HEK293T (cell line): Measurements from ENCODE around the gene STARD5.
A peak's percentile ranks its signal among the peaks of the same experiment; 100 is the strongest.

ENCODE experiments used
- CTCF ChIA-PET: fragments of 350-600 bp; formaldehyde crosslinking; extraction: SDS; loops from one replicate; lab custom pipeline; 2021; ENCODE audit warnings: antibody characterized with exemption, inconsistent platforms; lab: Yijun Ruan, JAX
- POLR2A ChIA-PET: fragments of 350-600 bp; formaldehyde crosslinking; extraction: SDS; loops from one replicate; lab custom pipeline; 2020; ENCODE audit warnings: antibody characterized with exemption, inconsistent platforms; lab: Yijun Ruan, JAX
- DNase-seq: peaks from one replicate; pipeline ENCODE4 v3.0.0; 2012; ENCODE audit warnings: mixed read lengths; ENCODE audit errors: extremely low spot score
- ARNT ChIP-seq: fragments of 450-650 bp; IDR thresholded peaks from 2 replicates; pipeline ENCODE4 v1.6.1; 2017; ENCODE audit warnings: mild to moderate bottlenecking
- BHLHE40 ChIP-seq: fragments of 450-650 bp; IDR thresholded peaks from 2 replicates; pipeline ENCODE4 v1.6.1; 2016; ENCODE audit warnings: mild to moderate bottlenecking, moderate library complexity, borderline replicate concordance
- CTBP1 ChIP-seq: fragments of 450-650 bp; IDR thresholded peaks from 2 replicates; pipeline ENCODE4 v1.6.1; 2016; ENCODE audit warnings: borderline replicate concordance
- ELF4 ChIP-seq: fragments of 450-650 bp; IDR thresholded peaks from 2 replicates; pipeline ENCODE4 v1.6.1; 2017; ENCODE audit warnings: antibody characterized with exemption
- FOXA1 ChIP-seq: fragments of 450-650 bp; IDR thresholded peaks from 2 replicates; pipeline ENCODE4 v1.6.1; 2016; ENCODE audit warnings: mild to moderate bottlenecking
- FOXK2 ChIP-seq: fragments of 450-650 bp; IDR thresholded peaks from 2 replicates; pipeline ENCODE4 v1.6.1; 2016; ENCODE audit warnings: mild to moderate bottlenecking
- FOXM1 ChIP-seq: fragments of 450-650 bp; IDR thresholded peaks from 2 replicates; pipeline ENCODE4 v1.6.1; 2017; ENCODE audit warnings: mild to moderate bottlenecking, borderline replicate concordance
- HDGF ChIP-seq: fragments of 450-650 bp; IDR thresholded peaks from 2 replicates; pipeline ENCODE4 v1.6.1; 2017; ENCODE audit warnings: antibody characterized with exemption, borderline replicate concordance
- L3MBTL2 ChIP-seq: fragments of 450-650 bp; conservative IDR thresholded peaks from 2 replicates; pipeline ENCODE4 v1.6.1; 2016; ENCODE audit warnings: mild to moderate bottlenecking
- LEF1 ChIP-seq: fragments of 450-650 bp; IDR thresholded peaks from 2 replicates; pipeline ENCODE4 v1.6.1; 2017; ENCODE audit warnings: mild to moderate bottlenecking, borderline replicate concordance
- NFRKB ChIP-seq: fragments of 450-650 bp; IDR thresholded peaks from 2 replicates; pipeline ENCODE4 v1.6.1; 2016; ENCODE audit warnings: mild to moderate bottlenecking, moderate library complexity
- SP1 ChIP-seq: fragments of 450-650 bp; IDR thresholded peaks from 2 replicates; pipeline ENCODE4 v1.6.1; 2017
- SUZ12 ChIP-seq: fragments of 450-650 bp; IDR thresholded peaks from 2 replicates; pipeline ENCODE4 v1.6.1; 2016; ENCODE audit warnings: mild to moderate bottlenecking
- TARDBP ChIP-seq: fragments of 450-650 bp; IDR thresholded peaks from 2 replicates; pipeline ENCODE4 v1.6.1; 2016
- ZNF384 ChIP-seq: fragments of 450-650 bp; IDR thresholded peaks from 2 replicates; pipeline ENCODE4 v1.6.1; 2016
- TF ChIP-seq, protein P1 (sequence below): fragments of 450-650 bp; IDR thresholded peaks from 2 replicates; pipeline ENCODE4 v1.6.1; 2016

The STARD5 gene

DNA sequence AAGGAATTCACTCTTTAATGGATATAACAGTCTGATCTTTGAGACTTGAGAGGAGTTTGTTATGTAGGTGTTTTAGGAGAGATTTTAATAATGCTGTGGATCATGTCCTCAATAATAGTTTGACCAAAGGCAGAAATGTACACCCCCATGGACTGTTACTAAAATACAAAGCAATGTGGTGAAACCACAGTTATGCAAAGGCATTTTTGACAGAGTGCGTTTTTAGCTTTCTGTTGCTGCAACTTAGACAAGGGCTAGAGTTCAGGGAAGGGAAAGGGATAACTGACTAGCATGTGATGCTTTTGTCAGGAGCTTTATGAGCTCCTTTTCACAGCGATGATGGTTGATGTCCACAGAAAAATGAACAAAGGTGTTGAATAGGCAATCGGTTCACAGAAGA is 3.6 kb upstream of the STARD5 start:
- no peak for DNase-seq
- CTCF ChIA-PET = interaction anchor here (0.8 to 1.2 kb wide), 3 partner anchors 9 to 52 kb away, joined by 3 to 4 read pairs (median 3); no protein-coding TSS in a partner anchor
- POLR2A ChIA-PET = interaction anchor here (1.1 kb wide), 1 partner anchor 10 kb away, joined by 3 read pairs; no protein-coding TSS in a partner anchor
- TF ChIP-seq ELF4 (no peak), NFRKB (no peak), FOXA1 (no peak), TARDBP (no peak), BHLHE40 (no peak), ARNT (no peak), SUZ12 (no peak), FOXM1 (no peak), SP1 (no peak), CTBP1 (no peak), L3MBTL2 (no peak), HDGF (no peak)

DNA sequence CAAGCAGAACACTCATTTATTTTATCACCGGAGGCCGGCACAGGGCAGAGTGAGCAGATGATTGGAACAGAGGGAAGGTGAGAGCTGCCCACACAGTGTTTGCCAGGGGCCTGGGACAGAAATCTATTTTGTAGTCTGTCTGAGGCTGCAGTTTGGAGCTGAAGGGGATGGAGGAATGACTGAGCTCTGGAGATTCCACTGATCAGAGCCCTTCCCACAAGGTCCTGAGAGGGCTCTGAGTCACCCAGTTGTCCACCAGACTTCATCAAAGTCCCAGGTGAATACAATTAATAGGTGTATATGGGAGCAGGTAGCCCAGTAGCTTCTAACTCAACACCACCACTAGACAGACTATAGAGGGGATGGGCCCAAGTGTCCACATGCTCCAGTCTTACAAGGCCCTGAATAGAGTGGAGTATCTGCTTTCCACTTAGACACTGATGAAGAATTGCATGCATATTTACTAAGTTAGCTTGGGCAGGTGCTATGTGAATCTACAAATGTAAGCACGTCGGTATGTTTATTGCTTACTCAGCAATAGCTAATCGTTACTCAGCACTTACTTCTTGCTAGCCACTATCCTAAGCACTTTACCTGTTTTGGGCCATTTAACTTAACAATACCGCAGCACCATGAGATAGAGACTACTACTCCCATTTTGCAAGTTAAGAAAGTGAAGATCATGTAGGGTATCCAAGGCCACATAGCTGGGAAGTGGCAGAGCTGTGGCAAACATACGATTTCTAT is 2.7 kb upstream of the STARD5 start:
- no peak for TF ChIP-seq SP1
- TF ChIP-seq CTBP1 = no peak
- no peak for TF ChIP-seq FOXK2
- TF ChIP-seq NFRKB = no peak
- TF ChIP-seq ELF4 = no peak
- no peak for TF ChIP-seq FOXM1
- TF ChIP-seq ZNF384 = no peak
- no peak for TF ChIP-seq SUZ12
- no peak for DNase-seq
- CTCF ChIA-PET = interaction anchor here (0.8 kb wide), 1 partner anchor 10 kb away, joined by 3 read pairs; no protein-coding TSS in a partner anchor
- POLR2A ChIA-PET = interaction anchor here (1.1 kb wide), 1 partner anchor 10 kb away, joined by 3 read pairs; no protein-coding TSS in a partner anchor

DNA sequence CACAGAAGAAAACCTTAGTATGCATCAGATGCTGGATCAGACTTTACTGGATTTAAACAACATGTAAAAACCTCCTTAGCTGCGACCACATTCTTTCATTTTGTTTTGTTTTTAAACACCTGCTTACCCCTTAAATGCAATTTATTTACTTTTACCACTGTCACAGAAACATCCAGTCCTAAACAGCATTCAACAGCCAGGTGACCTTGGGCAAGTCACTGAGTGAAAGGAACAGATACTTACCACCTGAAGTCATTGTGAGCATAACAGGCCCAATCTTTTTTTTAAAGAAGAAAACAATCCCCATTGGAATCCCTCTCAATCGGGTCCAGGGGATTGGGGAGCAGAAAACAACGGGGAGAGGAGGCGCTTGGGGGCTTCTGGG is 390 bp downstream of the STARD5 start:
- TF ChIP-seq L3MBTL2 = peak; percentile 16; the same call in 1 of the 2 replicates
- no peak for TF ChIP-seq CTBP1
- CTCF ChIA-PET = no interaction called here
- POLR2A ChIA-PET = interaction anchor here (0.9 to 2.3 kb wide), 12 partner anchors 12 to 96 kb away, joined by 3 to 9 read pairs (median 5); no protein-coding TSS in a partner anchor
- DNase-seq = no peak

DNA sequence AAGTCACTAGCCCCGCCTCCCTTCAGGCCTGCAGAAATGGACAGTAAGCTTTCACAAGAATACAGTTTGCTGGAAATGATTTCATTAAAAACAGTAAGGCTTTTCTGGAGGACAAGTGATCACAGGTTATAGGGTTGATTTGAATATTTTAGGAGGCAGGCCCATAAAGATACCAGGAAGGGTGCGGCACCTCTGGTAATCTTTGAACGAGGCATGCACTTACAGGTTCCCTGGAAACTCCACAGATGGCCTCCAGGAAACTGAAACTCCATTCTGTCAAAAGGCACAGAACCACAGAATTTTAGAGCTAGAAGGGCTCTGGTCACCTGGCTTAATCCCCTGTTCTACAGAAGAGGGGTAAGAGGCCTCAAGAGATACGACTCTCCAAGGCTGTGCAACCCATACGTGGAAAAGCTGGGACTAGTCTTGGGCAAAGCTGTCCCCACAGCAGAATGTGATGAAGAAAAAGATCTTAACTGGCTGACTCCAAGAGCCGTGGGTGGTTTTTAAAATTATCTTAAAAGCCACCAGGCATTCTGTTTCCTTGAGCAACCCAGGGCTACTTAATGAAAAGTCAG is 1.2 kb downstream of the STARD5 start:
- ChIA-PET CTCF (no interaction called here), POLR2A (no interaction called here)
- no peak for TF ChIP-seq BHLHE40
- TF ChIP-seq TARDBP = no peak
- TF ChIP-seq HDGF = no peak
- TF ChIP-seq ARNT = no peak
- TF ChIP-seq, protein P1, sequence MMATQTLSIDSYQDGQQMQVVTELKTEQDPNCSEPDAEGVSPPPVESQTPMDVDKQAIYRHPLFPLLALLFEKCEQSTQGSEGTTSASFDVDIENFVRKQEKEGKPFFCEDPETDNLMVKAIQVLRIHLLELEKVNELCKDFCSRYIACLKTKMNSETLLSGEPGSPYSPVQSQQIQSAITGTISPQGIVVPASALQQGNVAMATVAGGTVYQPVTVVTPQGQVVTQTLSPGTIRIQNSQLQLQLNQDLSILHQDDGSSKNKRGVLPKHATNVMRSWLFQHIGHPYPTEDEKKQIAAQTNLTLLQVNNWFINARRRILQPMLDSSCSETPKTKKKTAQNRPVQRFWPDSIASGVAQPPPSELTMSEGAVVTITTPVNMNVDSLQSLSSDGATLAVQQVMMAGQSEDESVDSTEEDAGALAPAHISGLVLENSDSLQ = no peak
- no peak for TF ChIP-seq LEF1
- no peak for TF ChIP-seq NFRKB
- TF ChIP-seq FOXA1 = no peak
- no peak for TF ChIP-seq L3MBTL2
- no peak for TF ChIP-seq SUZ12
- TF ChIP-seq CTBP1 = no peak
- no peak for TF ChIP-seq ELF4
- TF ChIP-seq SP1 = no peak
- TF ChIP-seq ZNF384 = no peak
- TF ChIP-seq FOXK2 = no peak
- no peak for TF ChIP-seq FOXM1
- no peak for DNase-seq

DNA sequence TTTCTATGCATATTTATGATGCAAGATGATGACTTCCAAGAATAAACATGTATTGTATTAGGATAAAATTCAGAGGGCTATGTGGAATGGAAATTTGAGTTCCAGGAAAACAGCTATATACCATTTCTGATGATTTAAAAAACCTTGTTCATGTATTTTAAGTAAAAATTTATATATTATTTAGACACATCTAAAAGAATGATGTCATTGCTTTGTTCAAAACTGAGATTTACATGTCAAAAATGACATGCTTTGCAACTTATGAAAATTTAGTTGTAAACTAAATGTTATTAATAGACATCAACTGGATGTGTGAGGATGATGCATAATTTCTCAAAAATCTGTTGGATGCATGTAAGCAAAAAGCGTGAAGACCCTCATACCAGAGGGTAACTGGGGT is 2.3 kb downstream of the STARD5 start:
- DNase-seq = no peak
- POLR2A ChIA-PET = no interaction called here
- TF ChIP-seq L3MBTL2 = no peak
- TF ChIP-seq, protein P1 = no peak
- no peak for TF ChIP-seq ELF4
- no peak for TF ChIP-seq TARDBP
- no peak for TF ChIP-seq FOXM1
- TF ChIP-seq LEF1 = no peak
- TF ChIP-seq SP1 = no peak
- no peak for TF ChIP-seq FOXK2
- no peak for TF ChIP-seq FOXA1
- no peak for TF ChIP-seq NFRKB
- no peak for TF ChIP-seq BHLHE40
- TF ChIP-seq SUZ12 = no peak
- CTCF ChIA-PET = interaction anchor here (1.1 kb wide), 1 partner anchor 46 kb away, joined by 7 read pairs; no protein-coding TSS in a partner anchor

DNA sequence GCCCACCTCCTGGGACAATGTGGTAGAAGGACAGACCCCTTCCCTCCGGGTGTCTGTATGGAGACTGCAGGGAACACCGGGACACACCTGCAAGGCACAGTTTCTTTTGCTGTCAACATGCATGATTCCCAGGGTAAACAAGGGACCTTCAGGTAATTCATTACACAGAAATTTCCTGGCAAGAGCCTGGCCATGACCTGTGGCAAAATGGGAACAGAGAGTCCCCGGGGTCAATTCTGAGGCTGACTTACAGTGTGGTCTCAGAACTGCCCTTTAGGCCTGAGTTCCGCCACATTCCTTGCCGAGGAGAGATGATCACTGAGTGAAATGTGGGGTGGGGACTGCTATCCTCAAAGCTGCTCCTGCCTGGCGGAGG is 6.3 kb downstream of the STARD5 start:
- POLR2A ChIA-PET = no interaction called here
- no peak for DNase-seq
- CTCF ChIA-PET = no interaction called here
- no peak for TF ChIP-seq SP1
- no peak for TF ChIP-seq FOXK2
- TF ChIP-seq BHLHE40 = no peak
- no peak for TF ChIP-seq FOXA1
- TF ChIP-seq L3MBTL2 = no peak
- no peak for TF ChIP-seq LEF1
- TF ChIP-seq NFRKB = no peak
- no peak for TF ChIP-seq TARDBP
- TF ChIP-seq ARNT = no peak
- no peak for TF ChIP-seq SUZ12
- TF ChIP-seq, protein P1 = no peak
